CD4-positive, alpha-beta T cell treated with Interferon gamma for 1 hour (primary cell): ENCODE data around the gene HLF.
A peak's percentile ranks its signal among the peaks of the same experiment; 100 is the strongest.

ENCODE experiments used
- DNase-seq: peaks from one replicate; pipeline ENCODE4 v3.0.0-alpha.2; 2020

The HLF gene, protein sequence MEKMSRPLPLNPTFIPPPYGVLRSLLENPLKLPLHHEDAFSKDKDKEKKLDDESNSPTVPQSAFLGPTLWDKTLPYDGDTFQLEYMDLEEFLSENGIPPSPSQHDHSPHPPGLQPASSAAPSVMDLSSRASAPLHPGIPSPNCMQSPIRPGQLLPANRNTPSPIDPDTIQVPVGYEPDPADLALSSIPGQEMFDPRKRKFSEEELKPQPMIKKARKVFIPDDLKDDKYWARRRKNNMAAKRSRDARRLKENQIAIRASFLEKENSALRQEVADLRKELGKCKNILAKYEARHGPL

DNA sequence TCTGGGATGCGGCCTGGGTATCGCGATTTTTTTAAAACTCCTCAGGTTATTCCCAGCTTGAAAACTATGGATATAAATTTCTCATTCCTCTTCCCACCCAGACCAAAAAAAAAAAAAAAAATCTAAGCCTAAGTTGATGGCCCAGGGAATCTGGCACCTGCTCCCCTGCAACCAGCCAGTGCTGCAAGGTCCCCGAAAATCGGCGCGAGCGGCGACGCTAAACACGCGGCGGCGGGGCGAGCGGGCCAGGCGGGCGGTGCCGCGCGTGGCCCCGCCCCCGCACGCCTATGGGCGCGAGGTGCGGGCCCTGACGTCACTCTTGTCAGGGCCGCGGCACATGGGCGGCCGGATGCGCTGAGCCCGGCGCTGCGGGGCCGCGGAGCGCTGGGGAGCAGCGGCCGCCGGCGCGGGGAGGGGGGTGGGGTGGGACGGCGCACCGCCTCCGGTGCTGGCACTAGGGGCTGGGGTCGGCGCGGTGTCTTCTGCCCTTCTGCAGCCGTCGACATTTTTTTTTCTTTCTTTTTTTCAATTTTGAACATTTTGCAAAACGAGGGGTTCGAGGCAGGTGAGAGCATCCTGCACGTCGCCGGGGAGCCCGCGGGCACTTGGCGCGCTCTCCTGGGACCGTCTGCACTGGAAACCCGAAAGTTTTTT, at the start of gene HLF:
TSS of gene HLF (plus strand) at position 316 of the 654 bp plus-strand sequence. CDS start 525 bp downstream, outside the sequence.
- peak; percentile 73 for DNase-seq

DNA sequence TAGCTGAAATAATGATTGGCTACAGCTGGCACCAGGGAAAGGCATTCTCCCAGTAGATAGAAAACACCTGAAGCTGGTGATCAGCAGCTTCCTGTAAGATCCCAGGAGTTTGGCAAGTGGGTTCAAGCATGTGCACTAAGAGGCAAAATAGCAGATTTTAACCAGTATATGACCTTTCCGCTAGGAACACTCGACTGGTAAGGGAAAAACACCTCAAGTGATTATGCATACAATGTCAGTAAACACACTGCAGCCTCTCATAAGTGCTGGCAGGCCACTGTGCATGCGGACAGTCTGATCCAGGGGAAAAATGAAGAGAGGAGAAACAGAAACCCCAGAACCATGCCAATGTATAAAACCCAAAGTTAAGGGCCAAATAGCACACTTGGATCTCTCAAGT, 49.0 kb upstream of the HLF start:
- DNase-seq: no peak

DNA sequence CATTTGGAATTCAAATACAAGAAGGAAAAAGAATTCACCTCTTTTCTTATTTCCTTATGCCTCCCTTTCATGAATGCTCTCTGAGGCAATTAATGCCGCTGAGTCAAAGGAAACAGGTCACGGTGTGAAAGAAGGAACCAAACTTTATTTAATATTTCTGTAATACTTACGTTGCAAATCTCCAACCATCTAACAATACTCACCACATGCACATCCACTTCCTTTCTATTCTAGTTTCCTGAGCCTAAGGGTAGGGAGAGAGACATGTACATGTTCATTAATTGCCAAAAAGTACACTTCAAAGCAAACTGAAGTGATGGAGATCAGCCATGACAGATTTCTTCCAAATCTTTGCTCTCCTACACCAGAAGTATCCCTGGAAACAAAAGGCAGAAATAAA, 47.9 kb upstream of the HLF start:
- no peak for DNase-seq

DNA sequence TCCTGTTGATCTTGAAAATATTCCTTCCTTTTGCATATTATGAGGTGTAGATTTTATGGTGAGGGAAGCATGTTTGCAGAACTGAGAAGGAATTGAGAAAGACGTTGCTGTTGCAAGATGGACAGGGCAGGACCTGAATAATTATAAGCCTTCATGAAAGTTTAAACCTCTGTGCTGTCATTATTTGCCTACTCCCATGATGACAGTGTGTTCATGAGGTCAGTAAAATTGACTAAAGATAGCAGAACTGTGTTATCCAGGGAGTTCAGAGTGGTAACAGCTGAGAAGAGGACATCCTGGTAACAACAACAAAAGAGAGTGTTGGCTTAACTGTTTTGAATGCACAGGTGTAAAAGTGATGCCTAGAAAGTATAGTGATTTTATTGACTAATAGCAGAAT, 45.3 kb upstream of the HLF start:
- no peak for DNase-seq

DNA sequence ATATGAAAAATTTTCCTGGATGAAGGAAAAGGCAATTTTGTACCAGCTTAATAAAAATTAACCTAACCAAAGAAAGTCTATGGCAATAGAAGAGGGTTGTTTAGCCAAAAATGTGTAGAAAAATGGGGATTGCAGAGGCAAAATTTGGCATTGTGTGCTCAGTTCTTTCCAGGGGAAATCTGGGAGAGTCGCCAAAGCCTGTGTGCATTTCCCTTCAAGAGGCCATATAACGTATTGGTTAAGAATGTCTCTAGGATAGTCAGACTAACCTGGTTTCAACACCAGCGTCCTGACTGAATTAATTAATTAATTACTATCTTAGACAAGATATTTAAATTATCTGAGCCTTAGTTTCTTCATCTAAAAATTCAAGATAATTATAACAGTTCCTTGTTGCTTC, 44.8 kb upstream of the HLF start:
- DNase-seq: no peak

DNA sequence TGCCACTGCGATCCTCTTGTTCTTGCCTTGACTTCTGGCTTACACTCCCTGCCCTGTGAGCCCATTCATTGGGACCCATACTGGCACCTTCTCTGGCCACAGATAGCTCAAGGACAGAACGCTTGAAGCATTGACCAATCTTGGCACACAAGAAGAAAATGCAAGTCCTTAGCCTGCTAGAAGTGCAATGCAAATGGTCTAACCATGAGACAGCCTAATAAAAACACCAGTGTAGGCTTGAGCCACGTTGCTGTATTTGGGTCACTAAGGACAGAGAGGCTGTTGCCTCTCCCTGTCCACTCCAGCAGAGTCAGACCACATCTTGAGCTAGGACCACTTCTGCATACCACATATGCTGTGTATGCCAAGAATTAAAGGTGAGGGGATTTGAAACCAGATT, 41.2 kb upstream of the HLF start:
- DNase-seq: no peak

DNA sequence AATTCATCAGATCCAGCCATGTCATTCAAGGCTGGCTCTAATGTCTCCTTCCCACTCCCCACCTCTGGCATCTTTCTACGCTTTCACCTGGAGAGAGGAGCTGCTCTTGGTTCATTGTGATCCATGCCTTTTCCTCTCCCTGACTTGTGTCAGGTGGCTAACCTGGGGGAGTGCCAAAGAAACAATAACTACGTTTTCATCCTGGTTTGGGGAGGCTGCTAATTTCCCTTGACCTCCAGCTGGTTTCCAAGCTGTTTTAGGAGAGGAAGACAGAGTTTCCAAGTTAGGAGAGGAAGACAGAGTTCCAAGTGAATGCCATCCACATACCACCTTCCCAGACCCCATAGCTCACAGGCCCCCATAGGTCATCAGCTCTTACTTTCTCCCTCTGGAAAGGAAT, 40.0 kb upstream of the HLF start:
- DNase-seq: no peak

DNA sequence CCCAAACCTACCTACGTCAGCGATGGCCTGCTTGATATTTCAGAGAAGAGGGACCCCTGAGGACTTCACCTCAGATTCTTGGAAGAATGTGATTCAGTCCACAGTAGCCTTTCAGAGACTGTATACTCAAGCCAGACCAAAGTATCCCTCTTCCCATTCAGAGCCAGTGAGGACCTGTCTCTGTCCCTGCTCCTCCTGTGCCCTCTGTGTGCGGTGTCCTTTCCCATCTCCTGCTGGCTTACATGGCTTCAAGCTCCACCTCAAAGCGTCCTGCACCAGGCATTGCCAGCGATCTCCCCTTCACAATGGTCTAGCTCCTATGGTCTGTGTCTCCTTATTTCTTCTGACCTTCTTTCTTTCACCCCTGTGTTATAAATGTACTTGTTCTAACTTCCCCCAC, 39.5 kb upstream of the HLF start:
- no peak for DNase-seq

DNA sequence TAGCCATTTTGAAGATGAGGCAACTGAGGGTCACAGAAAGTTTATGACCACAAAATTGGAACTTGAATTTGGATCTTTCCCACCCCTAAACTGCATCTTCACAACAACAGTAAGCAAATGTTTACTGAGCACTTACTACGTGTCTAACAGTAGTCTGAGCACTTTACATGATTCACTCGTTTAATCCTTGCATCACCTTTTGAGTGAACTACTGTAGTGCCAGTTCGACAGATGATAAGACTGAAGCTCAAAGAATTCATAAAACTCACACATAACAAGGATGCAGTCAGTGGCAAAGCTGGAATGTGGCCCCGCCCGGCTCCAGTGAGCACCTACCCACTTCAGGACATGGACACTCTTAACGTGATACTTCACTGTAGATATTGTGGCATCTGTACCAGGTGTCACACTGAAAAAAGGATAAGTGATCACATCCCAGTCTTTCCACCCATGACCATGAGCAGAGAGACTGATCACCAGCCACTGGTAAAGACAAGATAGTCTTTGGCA, 36.0 kb upstream of the HLF start:
- DNase-seq: no peak

DNA sequence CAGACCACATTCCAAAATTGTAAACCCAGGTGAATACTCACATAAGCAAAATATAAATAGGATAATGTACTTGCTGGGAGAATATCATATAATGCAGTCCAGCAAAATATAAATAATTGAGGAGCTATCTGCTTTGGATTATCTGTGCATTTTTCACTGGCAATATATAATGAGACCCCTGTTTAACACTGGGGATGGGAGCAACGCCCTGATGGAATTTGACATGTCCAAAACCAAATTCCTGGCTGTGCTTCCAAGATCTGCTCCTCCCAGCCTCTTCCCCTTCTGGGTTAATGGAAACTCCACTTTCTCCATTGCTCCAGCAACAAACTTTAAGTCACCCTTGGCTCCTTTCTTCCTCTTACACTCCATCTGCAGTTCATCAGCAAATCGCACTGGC, 35.5 kb upstream of the HLF start:
- DNase-seq: no peak

DNA sequence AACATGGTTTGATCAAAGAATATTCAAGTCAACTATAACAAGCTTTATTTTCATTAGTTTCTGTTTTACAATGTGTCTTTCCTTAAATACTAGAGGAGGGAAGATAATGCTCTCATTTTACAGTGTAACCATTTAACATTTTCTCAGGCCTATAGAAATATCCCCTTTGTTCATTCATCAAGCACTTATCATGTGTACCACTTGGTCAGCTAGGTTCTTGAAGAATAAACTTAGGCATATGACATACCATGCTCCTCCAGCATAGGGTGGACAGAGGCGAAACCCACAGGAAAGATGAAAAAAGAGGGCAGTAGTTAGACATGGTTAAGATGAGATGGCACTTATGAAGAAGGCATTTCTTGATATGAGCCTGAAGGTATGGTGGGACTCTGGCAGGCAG, 34.0 kb upstream of the HLF start:
- no peak for DNase-seq

DNA sequence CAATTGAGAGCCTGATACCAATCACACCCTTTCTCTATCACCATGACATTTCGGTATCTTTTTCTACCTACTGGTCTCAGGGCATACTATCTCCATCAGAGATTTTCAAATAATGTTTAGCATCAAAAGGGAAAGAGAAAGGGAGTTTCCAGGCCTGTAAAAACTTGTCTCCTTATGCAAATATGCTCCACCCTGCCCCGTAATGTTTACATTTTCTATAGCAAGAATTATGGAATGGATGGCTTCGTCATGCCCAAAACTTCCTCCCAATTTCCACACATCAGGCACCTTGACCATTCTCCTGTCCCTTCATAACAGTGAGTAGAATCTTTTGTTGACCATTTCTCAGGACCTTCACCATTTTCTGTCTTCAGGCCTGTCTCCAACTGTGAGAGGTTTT, 30.9 kb upstream of the HLF start:
- DNase-seq: no peak

DNA sequence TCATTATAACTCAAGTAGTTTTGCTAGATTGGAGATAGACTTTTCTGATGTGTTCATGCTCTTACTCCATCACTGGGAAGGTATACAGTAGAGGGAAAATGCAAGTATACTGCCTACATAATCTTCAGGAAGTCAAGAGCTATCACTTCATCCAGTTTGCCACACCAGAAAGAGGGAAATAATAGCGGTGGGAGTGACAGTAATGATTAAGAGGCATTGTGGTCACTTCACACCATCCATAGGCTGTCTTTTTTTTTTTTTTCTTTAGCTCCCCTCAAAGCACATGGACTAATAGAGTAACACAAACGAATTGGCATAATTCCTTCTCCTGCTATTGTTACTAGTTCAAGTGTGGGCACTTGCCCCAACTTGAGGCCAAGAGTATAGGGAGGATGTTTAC, 28.4 kb upstream of the HLF start:
- no peak for DNase-seq

DNA sequence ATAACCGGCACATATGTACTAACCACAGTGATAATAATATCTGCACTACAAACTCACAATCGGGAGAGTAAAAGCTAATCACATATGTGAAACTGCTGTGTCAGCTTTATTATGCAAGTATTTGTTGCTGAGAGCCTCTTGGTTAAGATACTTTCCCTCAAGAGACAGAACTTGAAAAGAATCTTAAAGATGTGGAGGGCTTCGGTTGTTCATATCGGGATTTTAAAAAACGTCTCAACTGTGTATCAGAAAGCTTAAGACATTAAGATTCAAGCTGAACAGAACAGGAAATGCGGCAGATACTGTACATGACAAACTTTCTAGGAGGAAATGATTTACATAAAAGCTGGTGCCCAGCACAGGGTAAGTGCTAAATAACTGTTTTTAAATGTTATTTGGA, 27.5 kb upstream of the HLF start:
- no peak for DNase-seq

DNA sequence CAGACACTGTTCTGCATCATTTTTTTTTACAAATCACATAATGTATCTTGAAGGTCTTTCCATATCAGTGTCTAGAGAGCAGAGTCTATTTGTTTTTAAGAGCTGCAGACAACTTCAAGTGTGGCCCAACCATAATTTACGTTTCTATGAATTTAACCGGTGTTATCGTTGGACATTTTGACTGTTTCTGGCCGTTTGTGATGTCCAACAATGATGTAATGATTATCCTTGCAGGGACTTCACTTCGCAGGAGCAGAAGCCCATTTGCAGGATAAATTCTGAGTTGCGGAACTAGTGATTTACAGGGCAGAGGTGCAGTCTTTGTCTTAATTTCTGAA, 26.9 kb upstream of the HLF start:
- no peak for DNase-seq

DNA sequence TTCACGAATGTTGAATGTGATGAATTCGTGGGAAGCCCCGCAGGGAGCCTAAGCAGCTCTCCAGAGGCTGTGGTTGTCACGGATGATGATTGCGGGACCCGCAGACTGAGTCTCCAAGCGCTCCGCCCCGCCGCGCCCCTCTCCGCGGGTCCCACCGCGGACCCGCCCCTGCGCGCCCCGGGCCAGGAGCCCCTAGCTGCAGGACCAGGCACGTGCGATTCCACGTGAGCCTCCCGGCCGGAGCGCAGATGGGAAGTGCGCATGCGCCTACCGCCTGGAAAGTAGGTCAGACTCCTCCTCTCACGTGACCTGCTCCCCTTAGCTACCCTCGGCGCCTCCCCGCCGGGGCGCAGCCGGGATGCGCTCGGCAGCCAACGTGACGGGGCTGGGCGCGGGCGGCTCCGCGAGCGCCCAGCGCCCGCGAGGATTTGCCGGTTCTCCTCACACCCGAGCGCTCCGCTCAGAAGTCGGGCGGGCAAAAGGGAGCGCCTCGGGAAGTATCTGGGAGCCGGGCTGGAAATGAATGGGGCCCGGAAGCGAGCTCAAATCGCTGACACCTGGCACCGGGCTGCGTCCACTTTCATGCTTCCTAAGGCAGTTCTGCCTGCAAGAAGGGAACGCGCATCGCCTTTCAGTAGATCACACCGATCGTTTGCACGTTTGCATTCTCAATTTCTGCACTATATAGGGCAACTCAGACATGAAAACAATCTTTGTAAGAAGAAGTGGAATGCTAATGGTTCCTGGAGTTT, 26.4 kb upstream of the HLF start:
- peak; percentile 88 for DNase-seq

DNA sequence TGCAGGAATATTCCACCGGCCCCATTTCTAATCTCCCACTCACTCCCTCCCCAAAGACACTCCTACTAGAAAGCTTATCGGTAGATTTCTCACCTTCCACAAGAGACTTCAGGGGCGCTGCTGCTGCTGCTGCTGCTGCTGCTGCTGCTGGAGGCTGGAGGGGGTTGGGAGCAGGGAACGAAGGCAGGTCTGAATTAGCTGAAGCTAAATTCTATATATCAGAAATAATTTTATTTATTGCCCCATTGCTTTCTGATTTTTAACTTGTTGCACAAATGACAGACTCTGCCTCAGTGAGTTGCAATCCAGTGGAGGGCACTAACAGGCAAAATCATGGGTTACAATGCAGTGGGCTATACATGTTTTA, 25.8 kb upstream of the HLF start:
- no peak for DNase-seq

DNA sequence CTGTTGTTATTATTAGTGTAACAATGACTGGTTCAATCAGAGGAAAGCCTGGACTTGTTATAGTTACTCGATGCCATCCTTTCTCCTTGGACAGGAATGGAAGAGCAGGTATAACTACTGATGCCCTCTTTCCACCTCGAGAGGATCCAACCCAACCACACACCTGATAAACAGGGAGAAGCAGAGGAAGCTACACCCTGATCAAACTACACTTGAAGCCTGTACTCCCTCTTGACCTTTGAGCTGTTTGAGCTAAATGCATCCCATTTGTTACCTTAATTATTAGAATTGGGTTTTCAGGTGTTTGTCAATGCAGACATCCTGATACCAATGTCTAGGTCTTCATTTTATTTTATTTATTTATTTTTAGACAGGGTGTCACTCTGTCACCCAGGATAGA, 23.7 kb upstream of the HLF start:
- no peak for DNase-seq

DNA sequence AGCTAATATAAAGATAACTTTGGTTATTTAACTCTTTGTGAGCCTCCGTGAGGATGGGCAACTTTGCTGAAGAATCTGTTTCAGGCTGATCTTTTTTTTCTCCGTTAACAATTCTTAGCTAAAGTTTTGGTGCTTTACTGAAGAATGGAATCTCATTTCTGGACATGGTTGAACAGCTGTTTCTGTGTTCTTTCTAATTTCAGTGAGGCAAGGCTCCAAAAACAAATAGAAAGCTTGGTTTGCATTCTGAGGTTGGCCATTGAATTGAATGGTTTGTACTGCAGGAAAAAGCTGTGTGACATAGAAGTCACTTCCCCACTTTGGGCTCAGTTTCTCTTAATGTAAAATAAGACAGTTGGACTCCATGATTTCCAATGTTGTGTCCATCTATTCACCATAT, 22.3 kb upstream of the HLF start:
- no peak for DNase-seq

DNA sequence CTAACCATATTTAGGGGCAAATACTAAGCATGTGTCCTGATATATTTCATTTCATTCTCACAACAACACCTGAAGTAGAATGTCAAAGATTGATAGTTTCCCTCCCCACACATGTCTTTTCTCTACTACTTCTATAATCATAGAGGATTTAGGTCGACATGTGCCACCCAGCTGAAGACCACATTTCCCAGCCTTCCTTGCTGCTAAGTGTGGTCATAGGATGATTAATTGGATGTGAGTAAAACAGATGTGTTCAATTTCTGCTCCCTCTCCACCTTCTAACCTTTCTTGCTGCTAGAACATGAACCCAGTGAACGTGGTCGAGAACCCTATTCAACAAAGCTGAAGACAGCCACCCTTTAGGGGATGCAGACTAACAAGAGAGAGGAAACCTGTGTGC, 18.8 kb upstream of the HLF start:
- DNase-seq: no peak

DNA sequence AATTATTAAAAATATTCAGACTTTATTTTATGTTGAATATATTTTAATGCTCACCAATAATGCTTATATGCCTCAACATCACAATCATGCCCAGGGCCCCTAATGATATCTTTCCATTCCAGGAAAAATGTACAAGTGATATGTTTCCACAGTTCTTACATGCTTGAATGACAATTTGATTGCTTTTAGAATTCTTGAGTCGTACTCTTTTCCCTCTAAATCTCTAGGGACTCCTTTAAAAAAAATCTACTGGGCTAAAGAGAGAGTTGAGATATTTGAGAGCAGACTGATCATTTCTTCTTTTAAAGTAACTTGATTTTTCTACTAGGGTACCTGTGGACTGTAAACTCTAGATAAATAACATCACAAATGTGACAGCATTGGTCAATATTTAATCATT, 18.2 kb upstream of the HLF start:
- no peak for DNase-seq

DNA sequence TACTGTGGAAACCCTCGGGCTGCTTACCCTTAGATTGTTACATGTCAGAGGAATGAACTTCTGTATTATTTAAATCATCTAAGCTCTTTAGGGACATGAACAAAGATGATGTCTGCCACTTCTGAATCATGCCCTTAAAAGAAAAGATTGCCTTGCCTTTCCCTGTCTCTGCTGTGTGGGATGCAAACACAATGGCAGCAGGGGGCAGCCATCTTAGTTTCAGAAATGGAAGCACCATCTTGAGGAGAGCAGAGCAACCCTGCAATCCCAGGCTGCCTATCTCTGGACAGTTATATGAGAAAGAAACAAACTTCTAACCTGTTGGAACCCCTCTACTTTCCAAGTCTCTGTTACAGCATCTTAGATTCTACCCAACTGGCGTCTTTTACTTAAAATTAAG, 16.7 kb upstream of the HLF start:
- no peak for DNase-seq

DNA sequence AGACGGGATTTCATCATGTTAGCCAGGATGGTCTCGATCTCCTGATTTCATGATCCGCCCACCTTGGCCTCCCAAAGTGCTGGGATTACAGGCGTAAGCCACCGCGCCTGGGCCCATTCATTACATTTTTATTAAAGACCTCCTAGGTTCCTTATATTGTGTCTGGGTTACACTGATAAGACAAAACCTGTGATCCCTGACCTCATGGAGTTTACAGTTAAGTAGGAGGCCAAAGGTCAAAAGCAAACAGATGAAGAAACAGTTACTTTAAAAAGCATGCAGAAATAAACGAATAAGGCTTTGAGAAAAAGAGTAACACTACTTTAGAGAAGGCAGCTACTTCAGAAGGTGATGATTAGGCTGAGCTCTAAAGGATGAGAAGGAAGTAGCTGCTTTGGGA, 14.9 kb upstream of the HLF start:
- no peak for DNase-seq

DNA sequence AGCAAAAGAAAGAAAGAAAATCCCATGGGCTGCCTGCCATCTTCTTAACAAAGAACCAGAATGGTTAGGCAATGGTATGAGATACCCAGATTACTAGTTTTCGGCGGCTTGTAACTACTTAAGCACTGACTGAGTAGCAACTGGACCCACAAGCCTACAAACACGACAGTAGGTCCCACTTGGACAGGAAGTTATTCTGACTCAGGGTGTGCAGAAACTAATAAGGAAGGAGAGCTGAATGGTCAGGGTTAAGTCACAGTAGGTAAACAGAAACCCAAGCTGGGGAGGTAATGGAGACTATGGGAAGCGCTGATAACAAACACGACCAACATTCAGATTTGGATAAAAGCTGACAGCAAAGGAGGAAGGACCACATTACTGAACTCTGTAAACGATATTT, 10.4 kb upstream of the HLF start:
- no peak for DNase-seq
